ENCODE results near the gene DAPK2.

DAPK2 gene

GRCh38 chr15:63994073-63994600 lies 52.1 kb downstream of the DAPK2 start:
- DNase-seq, result no peak

GRCh38 chr15:63992300-63992699 lies 54.0 kb downstream of the DAPK2 start:
- DNase-seq, result no peak

GRCh38 chr15:63991706-63992105 lies 54.6 kb downstream of the DAPK2 start:
- DNase-seq, result no peak

- DNase-seq, result peak; percentile 9 to 31
These were observed 55.8 kb downstream of the DAPK2 start for GRCh38 chr15:63990454-63990853.

- no peak for DNase-seq
These were observed 58.4 kb downstream of the DAPK2 start for GRCh38 chr15:63987796-63988378.

GRCh38 chr15:63986751-63987341 lies 59.4 kb downstream of the DAPK2 start:
- DNase-seq, result peak in 1 of 2 donors; percentile 44

- DNase-seq, result no peak
These were observed 60.1 kb downstream of the DAPK2 start for GRCh38 chr15:63986185-63986680.

GRCh38 chr15:63985221-63986184 lies 60.8 kb downstream of the DAPK2 start:
- no peak for DNase-seq

GRCh38 chr15:63984331-63984730 lies 62.0 kb downstream of the DAPK2 start:
- DNase-seq, result no peak

- no peak for DNase-seq
These were observed 63.1 kb downstream of the DAPK2 start for GRCh38 chr15:63983061-63983711.

- DNase-seq, result no peak
These were observed 63.9 kb downstream of the DAPK2 start for GRCh38 chr15:63982381-63982854.

GRCh38 chr15:63981596-63982320 lies 64.5 kb downstream of the DAPK2 start:
- DNase-seq, result no peak

GRCh38 chr15:63979262-63979793 lies 67.0 kb downstream of the DAPK2 start:
- DNase-seq, result no peak

- DNase-seq, result no peak
These were observed 67.6 kb downstream of the DAPK2 start for GRCh38 chr15:63978511-63979261.

- no peak for DNase-seq
These were observed 69.2 kb downstream of the DAPK2 start for GRCh38 chr15:63977119-63977518.

- no peak for DNase-seq
These were observed 72.3 kb downstream of the DAPK2 start for GRCh38 chr15:63974021-63974420.

- DNase-seq, result no peak
These were observed 72.9 kb downstream of the DAPK2 start for GRCh38 chr15:63973212-63974009.

GRCh38 chr15:63972801-63973200 lies 73.5 kb downstream of the DAPK2 start:
- DNase-seq, result no peak

- DNase-seq, result no peak
These were observed 74.4 kb downstream of the DAPK2 start for GRCh38 chr15:63971904-63972303.

GRCh38 chr15:63971427-63971805 lies 74.9 kb downstream of the DAPK2 start:
- peak; percentile 27 to 32 for DNase-seq
